GM21526 (cell line): ENCODE data around the gene KDR.

ENCODE experiments used
- ATAC-seq: cut with Tn5 transposase; IDR thresholded peaks from one replicate; pipeline ENCODE4 v1.9.1; 2021; ENCODE audit warnings: moderate library complexity; ENCODE audit not compliant: unreplicated experiment, low FRiP score

Gene KDR

GRCh38 chr4:55080174-55080865 lies 45.1 kb downstream of the KDR start:
- no peak for ATAC-seq

GRCh38 chr4:55079451-55080173 lies 45.8 kb downstream of the KDR start:
- ATAC-seq: no peak

GRCh38 chr4:55078987-55079386 lies 46.4 kb downstream of the KDR start:
- ATAC-seq: no peak

GRCh38 chr4:55077577-55077976 lies 47.8 kb downstream of the KDR start:
- no peak for ATAC-seq

GRCh38 chr4:55075823-55076716 lies 49.3 kb downstream of the KDR start:
- no peak for ATAC-seq

GRCh38 chr4:55075376-55075775 lies 50.0 kb downstream of the KDR start:
- ATAC-seq: no peak

- ATAC-seq: no peak
Observed at GRCh38 chr4:55074386-55074785, 51.0 kb downstream of the KDR start.

GRCh38 chr4:55071951-55072350 lies 53.4 kb downstream of the KDR start:
- ATAC-seq: no peak

GRCh38 chr4:55069248-55069647 lies 56.1 kb downstream of the KDR start:
- no peak for ATAC-seq

- no peak for ATAC-seq
Observed at GRCh38 chr4:55068522-55068921, 56.9 kb downstream of the KDR start.

- no peak for ATAC-seq
Observed at GRCh38 chr4:55066018-55066417, 59.4 kb downstream of the KDR start.

- ATAC-seq: no peak
Observed at GRCh38 chr4:55055529-55055928, 69.9 kb downstream of the KDR start.

GRCh38 chr4:55051532-55051931 lies 73.9 kb downstream of the KDR start:
- ATAC-seq: no peak

- ATAC-seq: no peak
Observed at GRCh38 chr4:55050418-55050950, 74.9 kb downstream of the KDR start.

- no peak for ATAC-seq
Observed at GRCh38 chr4:55038176-55038890, 87.1 kb downstream of the KDR start.

- no peak for ATAC-seq
Observed at GRCh38 chr4:55037728-55038127, 87.7 kb downstream of the KDR start.

GRCh38 chr4:55036405-55036804 lies 89.0 kb downstream of the KDR start:
- no peak for ATAC-seq

GRCh38 chr4:55035892-55036291 lies 89.5 kb downstream of the KDR start:
- ATAC-seq: no peak

- ATAC-seq: no peak
Observed at GRCh38 chr4:55033296-55033695, 92.1 kb downstream of the KDR start.

- ATAC-seq: no peak
Observed at GRCh38 chr4:55032788-55033187, 92.6 kb downstream of the KDR start.
